GM23338 (cell line): ENCODE results near the gene MYO5B. TPM values are rescaled to one million over a fixed set of nuclear protein-coding genes. Genes with fewer than 3 reads are reported as not detected.

ENCODE experiments used
- ATAC-seq: fragments of 200-7000 bp; cut with Tn5 transposase; 3 replicates; pipeline ENCODE4 v1.9.1; 2020
- DNase-seq: peaks from one replicate; pipeline ENCODE4 v3.0.0-alpha.2; 2015; ENCODE audit warnings: low spot score
- H2AFZ ChIP-seq: fragments of 200-600 bp; sonication (generic); 2 replicates; pipeline ENCODE4 v1.8.0; 2016; ENCODE audit warnings: antibody characterized with exemption, mild to moderate bottlenecking, moderate library complexity
- H3F3A ChIP-seq: fragments of 200-600 bp; sonication (generic); replicated peaks from 2 replicates; pipeline ENCODE4 v1.8.0; 2017; ENCODE audit warnings: antibody characterized with exemption, mixed run types, low read depth
- H3K27ac ChIP-seq: fragments of 200-600 bp; sonication (generic); 2 replicates; pipeline ENCODE4 v1.6.1; 2016; ENCODE audit warnings: low read depth
- H3K27me3 ChIP-seq: fragments of 200-600 bp; sonication (generic); 2 replicates; pipeline ENCODE4 v1.8.0; 2016; ENCODE audit warnings: mild to moderate bottlenecking, mixed run types, moderate library complexity; ENCODE audit not compliant: insufficient read depth
- H3K36me3 ChIP-seq: fragments of 200-600 bp; sonication (generic); 2 replicates; pipeline ENCODE4 v1.8.0; 2016; ENCODE audit warnings: mild to moderate bottlenecking; ENCODE audit not compliant: insufficient read depth
- H3K4me1 ChIP-seq: fragments of 200-600 bp; sonication (generic); 2 replicates; pipeline ENCODE4 v1.8.0; 2016; ENCODE audit warnings: mild to moderate bottlenecking, moderate library complexity; ENCODE audit not compliant: insufficient read depth
- H3K4me2 ChIP-seq: fragments of 200-600 bp; sonication (generic); 2 replicates; pipeline ENCODE4 v1.7.1; 2017; ENCODE audit warnings: mixed run types
- H3K4me3 ChIP-seq: fragments of 200-600 bp; sonication (generic); 2 replicates; pipeline ENCODE4 v1.6.1; 2016; ENCODE audit warnings: mixed run types
- H3K79me2 ChIP-seq: fragments of 200-600 bp; sonication (generic); replicated peaks from 2 replicates; pipeline ENCODE4 v1.8.0; 2017; ENCODE audit warnings: mild to moderate bottlenecking; ENCODE audit not compliant: insufficient read depth
- H3K9me2 ChIP-seq: fragments of 200-600 bp; sonication (generic); 2 replicates; pipeline ENCODE4 v1.8.0; 2017; ENCODE audit not compliant: insufficient read depth
- H4K20me1 ChIP-seq: fragments of 200-600 bp; sonication (generic); replicated peaks from 2 replicates; pipeline ENCODE4 v1.8.0; 2017; ENCODE audit warnings: mild to moderate bottlenecking; ENCODE audit not compliant: insufficient read depth
- H3K27ac Mint-ChIP-seq: 2 replicates; pipeline ENCODE4 v1.8.0; 2020; ENCODE audit warnings: inconsistent platforms, mild to moderate bottlenecking, moderate library complexity, mixed read lengths
- H3K27me3 Mint-ChIP-seq: 3 replicates; pipeline ENCODE4 v1.8.0; 2022; ENCODE audit warnings: low read depth, mild to moderate bottlenecking, moderate library complexity, mixed read lengths, inconsistent platforms; ENCODE audit not compliant: insufficient read depth, poor library complexity
- H3K36me3 Mint-ChIP-seq: 3 replicates; pipeline ENCODE4 v1.8.0; 2021; ENCODE audit warnings: low read depth, mild to moderate bottlenecking, inconsistent platforms, moderate library complexity, mixed read lengths
- H3K4me1 Mint-ChIP-seq: 3 replicates; pipeline ENCODE4 v1.8.0; 2020; ENCODE audit warnings: mild to moderate bottlenecking, inconsistent platforms, mixed read lengths
- H3K4me3 Mint-ChIP-seq: 3 replicates; pipeline ENCODE4 v1.8.0; 2021; ENCODE audit warnings: moderate library complexity, mild to moderate bottlenecking, inconsistent platforms, mixed read lengths
- H3K9me3 Mint-ChIP-seq: 3 replicates; pipeline ENCODE4 v1.8.0; 2020; ENCODE audit warnings: moderate library complexity, mild to moderate bottlenecking, inconsistent platforms, mixed read lengths
- EZH2 ChIP-seq: fragments of 200-600 bp; sonication (generic); IDR thresholded peaks from one replicate; pipeline ENCODE4 v1.8.0; 2017; ENCODE audit warnings: antibody characterized with exemption, mild to moderate bottlenecking, low read depth; ENCODE audit not compliant: unreplicated experiment
- NANOG ChIP-seq: IDR thresholded peaks from 2 replicates; pipeline ENCODE4 v1.6.1; 2016; ENCODE audit warnings: antibody characterized with exemption, borderline replicate concordance
- POLR2AphosphoS5 ChIP-seq: IDR thresholded peaks from 2 replicates; pipeline ENCODE4 v1.6.1; 2016; ENCODE audit warnings: antibody characterized with exemption, low read depth
- ZNF331 ChIP-seq: fragments of 250-450 bp; sonication (Bioruptor Pico); IDR thresholded peaks from 2 replicates; pipeline ENCODE4 v1.5.0; 2020; ENCODE audit warnings: low read depth, mild to moderate bottlenecking, moderate library complexity
- polyA plus RNA-seq: library from polyadenylated mRNA; unstranded; fragments of >200 nt; fragmentation: Nextera tagmentation; extraction: Ambion mirVana; gene quantifications from 2 replicates; pipeline ENCODE4 v1.2.1, GENCODE V29; 2016
- total RNA-seq: library from RNA; depleted of rRNA; stranded (reverse); fragments of >200 nt; shearing (Covaris generic); gene quantifications from 2 replicates; pipeline ENCODE4 v1.2.3, GENCODE V29; 2014
- TF ChIP-seq, protein P1 (sequence below): IDR thresholded peaks from one replicate; pipeline ENCODE4 v1.6.1; 2018; ENCODE audit warnings: antibody characterized with exemption; ENCODE audit not compliant: unreplicated experiment
- TF ChIP-seq, protein P2 (sequence below), 2 experiments: fragments of 200-600 bp in 1 of 2; sonication (generic) in 1 of 2; conservative IDR thresholded peaks; 2 replicates each; pipeline versions ENCODE4 v1.5.1 to v1.6.1; 2016 to 2017; ENCODE audit warnings: antibody characterized with exemption in 2 of 2, low read depth in 2 of 2, mild to moderate bottlenecking in 2 of 2, moderate library complexity in 1 of 2
- TF ChIP-seq, protein P3 (sequence below): IDR thresholded peaks from 2 replicates; pipeline ENCODE4 v1.6.1; 2016; ENCODE audit warnings: antibody characterized with exemption
- TF ChIP-seq, protein P4 (sequence below): fragments of 250-450 bp; sonication (Bioruptor Pico); IDR thresholded peaks from 2 replicates; pipeline ENCODE4 v1.5.0; 2020; ENCODE audit warnings: mild to moderate bottlenecking, moderate library complexity

Gene MYO5B
- total and polyA plus RNA-seq, 2 experiments from 2014 or later, result 3.2 to 19.1 TPM

DNA sequence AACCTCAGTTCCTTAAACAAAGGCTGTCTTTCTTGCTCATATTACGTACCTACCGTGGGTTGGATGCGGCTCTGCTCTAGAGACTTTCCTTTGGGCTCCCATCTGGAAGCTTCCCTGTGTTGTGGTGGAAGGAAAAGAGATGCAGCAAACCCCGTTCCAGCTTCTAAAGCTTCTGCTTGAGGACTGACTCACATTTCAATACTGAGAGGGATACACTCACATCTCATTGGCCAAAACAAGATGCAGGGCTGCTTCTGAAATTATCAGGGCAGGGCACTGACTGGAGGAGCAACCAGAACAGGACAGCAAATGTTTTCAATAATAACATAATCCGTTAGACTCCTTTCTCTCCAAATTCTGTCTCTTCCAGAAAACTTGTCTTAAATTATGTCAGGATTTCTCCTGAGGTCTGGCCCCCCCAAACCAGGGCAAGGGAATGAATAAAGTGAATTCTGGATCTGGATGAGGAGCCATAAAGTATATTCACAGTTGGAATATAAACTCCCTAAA is 4.5 kb upstream of the MYO5B start (continued):
- TF ChIP-seq, protein P1, sequence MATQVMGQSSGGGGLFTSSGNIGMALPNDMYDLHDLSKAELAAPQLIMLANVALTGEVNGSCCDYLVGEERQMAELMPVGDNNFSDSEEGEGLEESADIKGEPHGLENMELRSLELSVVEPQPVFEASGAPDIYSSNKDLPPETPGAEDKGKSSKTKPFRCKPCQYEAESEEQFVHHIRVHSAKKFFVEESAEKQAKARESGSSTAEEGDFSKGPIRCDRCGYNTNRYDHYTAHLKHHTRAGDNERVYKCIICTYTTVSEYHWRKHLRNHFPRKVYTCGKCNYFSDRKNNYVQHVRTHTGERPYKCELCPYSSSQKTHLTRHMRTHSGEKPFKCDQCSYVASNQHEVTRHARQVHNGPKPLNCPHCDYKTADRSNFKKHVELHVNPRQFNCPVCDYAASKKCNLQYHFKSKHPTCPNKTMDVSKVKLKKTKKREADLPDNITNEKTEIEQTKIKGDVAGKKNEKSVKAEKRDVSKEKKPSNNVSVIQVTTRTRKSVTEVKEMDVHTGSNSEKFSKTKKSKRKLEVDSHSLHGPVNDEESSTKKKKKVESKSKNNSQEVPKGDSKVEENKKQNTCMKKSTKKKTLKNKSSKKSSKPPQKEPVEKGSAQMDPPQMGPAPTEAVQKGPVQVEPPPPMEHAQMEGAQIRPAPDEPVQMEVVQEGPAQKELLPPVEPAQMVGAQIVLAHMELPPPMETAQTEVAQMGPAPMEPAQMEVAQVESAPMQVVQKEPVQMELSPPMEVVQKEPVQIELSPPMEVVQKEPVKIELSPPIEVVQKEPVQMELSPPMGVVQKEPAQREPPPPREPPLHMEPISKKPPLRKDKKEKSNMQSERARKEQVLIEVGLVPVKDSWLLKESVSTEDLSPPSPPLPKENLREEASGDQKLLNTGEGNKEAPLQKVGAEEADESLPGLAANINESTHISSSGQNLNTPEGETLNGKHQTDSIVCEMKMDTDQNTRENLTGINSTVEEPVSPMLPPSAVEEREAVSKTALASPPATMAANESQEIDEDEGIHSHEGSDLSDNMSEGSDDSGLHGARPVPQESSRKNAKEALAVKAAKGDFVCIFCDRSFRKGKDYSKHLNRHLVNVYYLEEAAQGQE, result no peak
- TF ChIP-seq, protein P2, sequence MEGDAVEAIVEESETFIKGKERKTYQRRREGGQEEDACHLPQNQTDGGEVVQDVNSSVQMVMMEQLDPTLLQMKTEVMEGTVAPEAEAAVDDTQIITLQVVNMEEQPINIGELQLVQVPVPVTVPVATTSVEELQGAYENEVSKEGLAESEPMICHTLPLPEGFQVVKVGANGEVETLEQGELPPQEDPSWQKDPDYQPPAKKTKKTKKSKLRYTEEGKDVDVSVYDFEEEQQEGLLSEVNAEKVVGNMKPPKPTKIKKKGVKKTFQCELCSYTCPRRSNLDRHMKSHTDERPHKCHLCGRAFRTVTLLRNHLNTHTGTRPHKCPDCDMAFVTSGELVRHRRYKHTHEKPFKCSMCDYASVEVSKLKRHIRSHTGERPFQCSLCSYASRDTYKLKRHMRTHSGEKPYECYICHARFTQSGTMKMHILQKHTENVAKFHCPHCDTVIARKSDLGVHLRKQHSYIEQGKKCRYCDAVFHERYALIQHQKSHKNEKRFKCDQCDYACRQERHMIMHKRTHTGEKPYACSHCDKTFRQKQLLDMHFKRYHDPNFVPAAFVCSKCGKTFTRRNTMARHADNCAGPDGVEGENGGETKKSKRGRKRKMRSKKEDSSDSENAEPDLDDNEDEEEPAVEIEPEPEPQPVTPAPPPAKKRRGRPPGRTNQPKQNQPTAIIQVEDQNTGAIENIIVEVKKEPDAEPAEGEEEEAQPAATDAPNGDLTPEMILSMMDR (conservative IDR thresholded peaks at IDR 0.05; ENCODE audit: low read depth in 2 of 2), result no peak
- TF ChIP-seq, protein P3, sequence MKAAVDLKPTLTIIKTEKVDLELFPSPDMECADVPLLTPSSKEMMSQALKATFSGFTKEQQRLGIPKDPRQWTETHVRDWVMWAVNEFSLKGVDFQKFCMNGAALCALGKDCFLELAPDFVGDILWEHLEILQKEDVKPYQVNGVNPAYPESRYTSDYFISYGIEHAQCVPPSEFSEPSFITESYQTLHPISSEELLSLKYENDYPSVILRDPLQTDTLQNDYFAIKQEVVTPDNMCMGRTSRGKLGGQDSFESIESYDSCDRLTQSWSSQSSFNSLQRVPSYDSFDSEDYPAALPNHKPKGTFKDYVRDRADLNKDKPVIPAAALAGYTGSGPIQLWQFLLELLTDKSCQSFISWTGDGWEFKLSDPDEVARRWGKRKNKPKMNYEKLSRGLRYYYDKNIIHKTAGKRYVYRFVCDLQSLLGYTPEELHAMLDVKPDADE, result no peak
- TF ChIP-seq NANOG, result no peak
- no peak for TF ChIP-seq POLR2AphosphoS5

DNA sequence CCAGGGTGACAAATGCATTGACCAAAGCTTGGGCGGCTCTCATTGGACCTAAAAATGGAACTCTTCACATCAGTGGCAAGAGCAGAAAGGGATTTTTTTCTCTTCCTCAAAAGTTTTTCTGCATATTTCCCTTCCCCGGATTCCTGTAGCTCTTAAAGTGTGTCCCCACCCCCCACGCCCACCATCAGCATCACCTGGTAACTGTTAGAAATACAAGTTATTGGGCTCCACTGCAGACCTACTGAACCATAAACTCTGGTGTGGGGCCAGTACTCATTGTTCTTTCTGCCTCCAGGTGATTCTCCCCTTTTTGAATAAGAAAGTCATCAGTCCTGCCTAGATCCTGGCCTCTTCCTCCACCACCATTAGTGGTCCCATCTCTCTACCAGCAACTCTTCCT is 1.3 kb upstream of the MYO5B start:
- Mint-ChIP-seq H3K4me3 (peak overlapping the region; percentile 12; the same call in 1 of the 3 replicates), H3K27me3 (peaks cover 40% of the 10 kb centered on the region), H3K9me3 (peaks cover 4% of the 10 kb centered on the region; the same call in 1 of the 3 replicates), H3K36me3 (no peaks in the 10 kb centered on the region), H3K27ac (no peak overlapping the region), H3K4me1 (peaks cover 18% of the 10 kb centered on the region)
- Histone ChIP-seq H3K9me2 (no peaks in the 10 kb centered on the region), H3K79me2 (no peaks in the 10 kb centered on the region), H2AFZ (no peak overlapping the region), H3K4me1 (peaks cover 22% of the 10 kb centered on the region; the same call in 1 of the 2 replicates), H3K4me3 (no peak overlapping the region), H4K20me1 (peaks cover 5% of the 10 kb centered on the region; the same call in 1 of the 2 replicates), H3F3A (0 out of 2 replicates have a peak, but pooled peaks cover 4% of the 10 kb centered on the region), H3K4me2 (no peak overlapping the region), H3K27me3 (peaks cover 61% of the 10 kb centered on the region), H3K27ac (no peak overlapping the region), H3K36me3 (no peaks in the 10 kb centered on the region)
- ATAC-seq (no peak), DNase-seq (no peak)
- TF ChIP-seq ZNF331 (no peak), EZH2 (no peak)
- TF ChIP-seq, protein P4, sequence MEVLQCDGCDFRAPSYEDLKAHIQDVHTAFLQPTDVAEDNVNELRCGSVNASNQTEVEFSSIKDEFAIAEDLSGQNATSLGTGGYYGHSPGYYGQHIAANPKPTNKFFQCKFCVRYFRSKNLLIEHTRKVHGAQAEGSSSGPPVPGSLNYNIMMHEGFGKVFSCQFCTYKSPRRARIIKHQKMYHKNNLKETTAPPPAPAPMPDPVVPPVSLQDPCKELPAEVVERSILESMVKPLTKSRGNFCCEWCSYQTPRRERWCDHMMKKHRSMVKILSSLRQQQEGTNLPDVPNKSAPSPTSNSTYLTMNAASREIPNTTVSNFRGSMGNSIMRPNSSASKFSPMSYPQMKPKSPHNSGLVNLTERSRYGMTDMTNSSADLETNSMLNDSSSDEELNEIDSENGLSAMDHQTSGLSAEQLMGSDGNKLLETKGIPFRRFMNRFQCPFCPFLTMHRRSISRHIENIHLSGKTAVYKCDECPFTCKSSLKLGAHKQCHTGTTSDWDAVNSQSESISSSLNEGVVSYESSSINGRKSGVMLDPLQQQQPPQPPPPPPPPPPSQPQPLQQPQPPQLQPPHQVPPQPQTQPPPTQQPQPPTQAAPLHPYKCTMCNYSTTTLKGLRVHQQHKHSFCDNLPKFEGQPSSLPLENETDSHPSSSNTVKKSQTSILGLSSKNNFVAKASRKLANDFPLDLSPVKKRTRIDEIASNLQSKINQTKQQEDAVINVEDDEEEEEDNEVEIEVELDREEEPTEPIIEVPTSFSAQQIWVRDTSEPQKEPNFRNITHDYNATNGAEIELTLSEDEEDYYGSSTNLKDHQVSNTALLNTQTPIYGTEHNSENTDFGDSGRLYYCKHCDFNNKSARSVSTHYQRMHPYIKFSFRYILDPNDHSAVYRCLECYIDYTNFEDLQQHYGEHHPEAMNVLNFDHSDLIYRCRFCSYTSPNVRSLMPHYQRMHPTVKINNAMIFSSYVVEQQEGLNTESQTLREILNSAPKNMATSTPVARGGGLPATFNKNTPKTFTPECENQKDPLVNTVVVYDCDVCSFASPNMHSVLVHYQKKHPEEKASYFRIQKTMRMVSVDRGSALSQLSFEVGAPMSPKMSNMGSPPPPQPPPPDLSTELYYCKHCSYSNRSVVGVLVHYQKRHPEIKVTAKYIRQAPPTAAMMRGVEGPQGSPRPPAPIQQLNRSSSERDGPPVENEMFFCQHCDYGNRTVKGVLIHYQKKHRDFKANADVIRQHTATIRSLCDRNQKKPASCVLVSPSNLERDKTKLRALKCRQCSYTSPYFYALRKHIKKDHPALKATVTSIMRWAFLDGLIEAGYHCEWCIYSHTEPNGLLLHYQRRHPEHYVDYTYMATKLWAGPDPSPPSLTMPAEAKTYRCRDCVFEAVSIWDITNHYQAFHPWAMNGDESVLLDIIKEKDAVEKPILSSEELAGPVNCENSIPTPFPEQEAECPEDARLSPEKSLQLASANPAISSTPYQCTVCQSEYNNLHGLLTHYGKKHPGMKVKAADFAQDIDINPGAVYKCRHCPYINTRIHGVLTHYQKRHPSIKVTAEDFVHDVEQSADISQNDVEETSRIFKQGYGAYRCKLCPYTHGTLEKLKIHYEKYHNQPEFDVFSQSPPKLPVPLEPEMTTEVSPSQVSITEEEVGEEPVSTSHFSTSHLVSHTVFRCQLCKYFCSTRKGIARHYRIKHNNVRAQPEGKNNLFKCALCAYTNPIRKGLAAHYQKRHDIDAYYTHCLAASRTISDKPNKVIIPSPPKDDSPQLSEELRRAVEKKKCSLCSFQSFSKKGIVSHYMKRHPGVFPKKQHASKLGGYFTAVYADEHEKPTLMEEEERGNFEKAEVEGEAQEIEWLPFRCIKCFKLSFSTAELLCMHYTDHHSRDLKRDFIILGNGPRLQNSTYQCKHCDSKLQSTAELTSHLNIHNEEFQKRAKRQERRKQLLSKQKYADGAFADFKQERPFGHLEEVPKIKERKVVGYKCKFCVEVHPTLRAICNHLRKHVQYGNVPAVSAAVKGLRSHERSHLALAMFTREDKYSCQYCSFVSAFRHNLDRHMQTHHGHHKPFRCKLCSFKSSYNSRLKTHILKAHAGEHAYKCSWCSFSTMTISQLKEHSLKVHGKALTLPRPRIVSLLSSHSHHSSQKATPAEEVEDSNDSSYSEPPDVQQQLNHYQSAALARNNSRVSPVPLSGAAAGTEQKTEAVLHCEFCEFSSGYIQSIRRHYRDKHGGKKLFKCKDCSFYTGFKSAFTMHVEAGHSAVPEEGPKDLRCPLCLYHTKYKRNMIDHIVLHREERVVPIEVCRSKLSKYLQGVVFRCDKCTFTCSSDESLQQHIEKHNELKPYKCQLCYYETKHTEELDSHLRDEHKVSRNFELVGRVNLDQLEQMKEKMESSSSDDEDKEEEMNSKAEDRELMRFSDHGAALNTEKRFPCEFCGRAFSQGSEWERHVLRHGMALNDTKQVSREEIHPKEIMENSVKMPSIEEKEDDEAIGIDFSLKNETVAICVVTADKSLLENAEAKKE, result no peak
- TF ChIP-seq, protein P1, result no peak
